GM23338 (cell line): ENCODE measurements around the gene HIGD2B. TPM values are rescaled to one million over a fixed set of nuclear protein-coding genes. Genes with fewer than 3 reads are reported as not detected.

Source experiments
- ATAC-seq: fragments of 200-7000 bp; cut with Tn5 transposase; 3 replicates; pipeline ENCODE4 v1.9.1; 2020
- DNase-seq: peaks from one replicate; pipeline ENCODE4 v3.0.0-alpha.2; 2015; ENCODE audit warnings: low spot score
- H2AFZ ChIP-seq: fragments of 200-600 bp; sonication (generic); 2 replicates; pipeline ENCODE4 v1.8.0; 2016; ENCODE audit warnings: antibody characterized with exemption, mild to moderate bottlenecking, moderate library complexity
- H3F3A ChIP-seq: fragments of 200-600 bp; sonication (generic); replicated peaks from 2 replicates; pipeline ENCODE4 v1.8.0; 2017; ENCODE audit warnings: antibody characterized with exemption, mixed run types, low read depth
- H3K27ac ChIP-seq: fragments of 200-600 bp; sonication (generic); 2 replicates; pipeline ENCODE4 v1.6.1; 2016; ENCODE audit warnings: low read depth
- H3K27me3 ChIP-seq: fragments of 200-600 bp; sonication (generic); 2 replicates; pipeline ENCODE4 v1.8.0; 2016; ENCODE audit warnings: mild to moderate bottlenecking, mixed run types, moderate library complexity; ENCODE audit not compliant: insufficient read depth
- H3K36me3 ChIP-seq: fragments of 200-600 bp; sonication (generic); 2 replicates; pipeline ENCODE4 v1.8.0; 2016; ENCODE audit warnings: mild to moderate bottlenecking; ENCODE audit not compliant: insufficient read depth
- H3K4me1 ChIP-seq: fragments of 200-600 bp; sonication (generic); 2 replicates; pipeline ENCODE4 v1.8.0; 2016; ENCODE audit warnings: mild to moderate bottlenecking, moderate library complexity; ENCODE audit not compliant: insufficient read depth
- H3K4me2 ChIP-seq: fragments of 200-600 bp; sonication (generic); 2 replicates; pipeline ENCODE4 v1.7.1; 2017; ENCODE audit warnings: mixed run types
- H3K4me3 ChIP-seq: fragments of 200-600 bp; sonication (generic); 2 replicates; pipeline ENCODE4 v1.6.1; 2016; ENCODE audit warnings: mixed run types
- H3K79me2 ChIP-seq: fragments of 200-600 bp; sonication (generic); replicated peaks from 2 replicates; pipeline ENCODE4 v1.8.0; 2017; ENCODE audit warnings: mild to moderate bottlenecking; ENCODE audit not compliant: insufficient read depth
- H3K9me2 ChIP-seq: fragments of 200-600 bp; sonication (generic); 2 replicates; pipeline ENCODE4 v1.8.0; 2017; ENCODE audit not compliant: insufficient read depth
- H4K20me1 ChIP-seq: fragments of 200-600 bp; sonication (generic); replicated peaks from 2 replicates; pipeline ENCODE4 v1.8.0; 2017; ENCODE audit warnings: mild to moderate bottlenecking; ENCODE audit not compliant: insufficient read depth
- H3K27ac Mint-ChIP-seq: 2 replicates; pipeline ENCODE4 v1.8.0; 2020; ENCODE audit warnings: inconsistent platforms, mild to moderate bottlenecking, moderate library complexity, mixed read lengths
- H3K27me3 Mint-ChIP-seq: 3 replicates; pipeline ENCODE4 v1.8.0; 2022; ENCODE audit warnings: low read depth, mild to moderate bottlenecking, moderate library complexity, mixed read lengths, inconsistent platforms; ENCODE audit not compliant: insufficient read depth, poor library complexity
- H3K36me3 Mint-ChIP-seq: 3 replicates; pipeline ENCODE4 v1.8.0; 2021; ENCODE audit warnings: low read depth, mild to moderate bottlenecking, inconsistent platforms, moderate library complexity, mixed read lengths
- H3K4me1 Mint-ChIP-seq: 3 replicates; pipeline ENCODE4 v1.8.0; 2020; ENCODE audit warnings: mild to moderate bottlenecking, inconsistent platforms, mixed read lengths
- H3K4me3 Mint-ChIP-seq: 3 replicates; pipeline ENCODE4 v1.8.0; 2021; ENCODE audit warnings: moderate library complexity, mild to moderate bottlenecking, inconsistent platforms, mixed read lengths
- H3K9me3 Mint-ChIP-seq: 3 replicates; pipeline ENCODE4 v1.8.0; 2020; ENCODE audit warnings: moderate library complexity, mild to moderate bottlenecking, inconsistent platforms, mixed read lengths
- CREB1 ChIP-seq: fragments of 250-450 bp; sonication (Bioruptor Pico); IDR thresholded peaks from 2 replicates; pipeline ENCODE4 v1.5.0; 2020; ENCODE audit warnings: low read depth, mild to moderate bottlenecking, moderate library complexity
- EZH2 ChIP-seq: fragments of 200-600 bp; sonication (generic); IDR thresholded peaks from one replicate; pipeline ENCODE4 v1.8.0; 2017; ENCODE audit warnings: antibody characterized with exemption, mild to moderate bottlenecking, low read depth; ENCODE audit not compliant: unreplicated experiment
- EZH2phosphoT487 ChIP-seq: fragments of 200-600 bp; sonication (generic); IDR thresholded peaks from one replicate; pipeline ENCODE4 v1.8.1; 2018; ENCODE audit warnings: antibody characterized with exemption; ENCODE audit not compliant: unreplicated experiment
- JUNB ChIP-seq: IDR thresholded peaks from one replicate; pipeline ENCODE4 v1.6.1; 2016; ENCODE audit warnings: antibody characterized with exemption; ENCODE audit not compliant: unreplicated experiment
- NANOG ChIP-seq: IDR thresholded peaks from 2 replicates; pipeline ENCODE4 v1.6.1; 2016; ENCODE audit warnings: antibody characterized with exemption, borderline replicate concordance
- POLR2AphosphoS5 ChIP-seq: IDR thresholded peaks from 2 replicates; pipeline ENCODE4 v1.6.1; 2016; ENCODE audit warnings: antibody characterized with exemption, low read depth
- STAT1 ChIP-seq: IDR thresholded peaks from one replicate; pipeline ENCODE4 v1.6.1; 2016; ENCODE audit warnings: antibody characterized with exemption; ENCODE audit not compliant: unreplicated experiment
- ZNF114 ChIP-seq: fragments of 250-450 bp; sonication (Bioruptor Pico); IDR thresholded peaks from 2 replicates; pipeline ENCODE4 v1.5.0; 2020; ENCODE audit warnings: mild to moderate bottlenecking, moderate library complexity
- ZNF331 ChIP-seq: fragments of 250-450 bp; sonication (Bioruptor Pico); IDR thresholded peaks from 2 replicates; pipeline ENCODE4 v1.5.0; 2020; ENCODE audit warnings: low read depth, mild to moderate bottlenecking, moderate library complexity
- polyA plus RNA-seq: library from polyadenylated mRNA; unstranded; fragments of >200 nt; fragmentation: Nextera tagmentation; extraction: Ambion mirVana; gene quantifications from 2 replicates; pipeline ENCODE4 v1.2.1, GENCODE V29; 2016
- total RNA-seq: library from RNA; depleted of rRNA; stranded (reverse); fragments of >200 nt; shearing (Covaris generic); gene quantifications from 2 replicates; pipeline ENCODE4 v1.2.3, GENCODE V29; 2014
- TF ChIP-seq, protein P1 (sequence below): fragments of 250-450 bp; sonication (Bioruptor Pico); IDR thresholded peaks from 2 replicates; pipeline ENCODE4 v1.5.0; 2020; ENCODE audit warnings: mild to moderate bottlenecking, moderate library complexity
- TF ChIP-seq, protein P2 (sequence below): IDR thresholded peaks from one replicate; pipeline ENCODE4 v1.6.1; 2018; ENCODE audit warnings: antibody characterized with exemption; ENCODE audit not compliant: unreplicated experiment
- TF ChIP-seq, protein P3 (sequence below), 2 experiments: fragments of 200-600 bp in 1 of 2; sonication (generic) in 1 of 2; conservative IDR thresholded peaks; 2 replicates each; pipeline versions ENCODE4 v1.5.1 to v1.6.1; 2016 to 2017; ENCODE audit warnings: antibody characterized with exemption in 2 of 2, low read depth in 2 of 2, mild to moderate bottlenecking in 2 of 2, moderate library complexity in 1 of 2
- TF ChIP-seq, protein P4 (sequence below): IDR thresholded peaks from 2 replicates; pipeline ENCODE4 v1.6.1; 2016; ENCODE audit warnings: antibody characterized with exemption

HIGD2B gene
- total and polyA plus RNA-seq, 2 experiments from 2014 or later: not detected

DNA sequence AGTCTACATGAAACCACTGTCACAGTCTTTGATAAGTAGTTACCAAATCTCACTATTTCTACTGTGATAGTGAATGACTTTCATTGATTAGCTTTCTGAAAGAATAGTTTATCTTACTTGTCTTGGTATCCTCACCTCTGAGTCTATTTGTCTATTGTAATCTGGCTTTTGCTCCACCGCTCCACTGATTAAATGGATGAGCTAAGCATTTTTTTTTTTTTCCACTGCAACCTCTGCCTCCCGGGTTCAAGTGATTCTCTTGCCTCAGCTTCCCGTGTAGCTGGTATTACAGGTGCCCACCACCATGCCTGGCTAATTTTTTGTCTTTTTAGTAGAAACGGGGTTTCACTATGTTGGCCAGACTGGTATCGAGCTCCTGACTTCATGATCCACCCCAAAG, 13.0 kb upstream of the HIGD2B start:
- no peaks in the 10 kb centered on the region for H3K36me3 ChIP-seq
- no peaks in the 10 kb centered on the region for H4K20me1 ChIP-seq
- H3K9me2 ChIP-seq: no peaks in the 10 kb centered on the region
- H3K27me3 Mint-ChIP-seq: peaks cover 3% of the 10 kb centered on the region
- no peaks in the 10 kb centered on the region for H3F3A ChIP-seq
- H3K4me2 ChIP-seq: no peak overlapping the region
- H3K4me1 Mint-ChIP-seq: no peaks in the 10 kb centered on the region
- no peak overlapping the region for H3K27ac Mint-ChIP-seq
- H3K4me1 ChIP-seq: no peaks in the 10 kb centered on the region
- no peak overlapping the region for H3K4me3 ChIP-seq
- DNase-seq (no peak), ATAC-seq (no peak)
- no peak overlapping the region for H3K4me3 Mint-ChIP-seq
- TF ChIP-seq, protein P1, sequence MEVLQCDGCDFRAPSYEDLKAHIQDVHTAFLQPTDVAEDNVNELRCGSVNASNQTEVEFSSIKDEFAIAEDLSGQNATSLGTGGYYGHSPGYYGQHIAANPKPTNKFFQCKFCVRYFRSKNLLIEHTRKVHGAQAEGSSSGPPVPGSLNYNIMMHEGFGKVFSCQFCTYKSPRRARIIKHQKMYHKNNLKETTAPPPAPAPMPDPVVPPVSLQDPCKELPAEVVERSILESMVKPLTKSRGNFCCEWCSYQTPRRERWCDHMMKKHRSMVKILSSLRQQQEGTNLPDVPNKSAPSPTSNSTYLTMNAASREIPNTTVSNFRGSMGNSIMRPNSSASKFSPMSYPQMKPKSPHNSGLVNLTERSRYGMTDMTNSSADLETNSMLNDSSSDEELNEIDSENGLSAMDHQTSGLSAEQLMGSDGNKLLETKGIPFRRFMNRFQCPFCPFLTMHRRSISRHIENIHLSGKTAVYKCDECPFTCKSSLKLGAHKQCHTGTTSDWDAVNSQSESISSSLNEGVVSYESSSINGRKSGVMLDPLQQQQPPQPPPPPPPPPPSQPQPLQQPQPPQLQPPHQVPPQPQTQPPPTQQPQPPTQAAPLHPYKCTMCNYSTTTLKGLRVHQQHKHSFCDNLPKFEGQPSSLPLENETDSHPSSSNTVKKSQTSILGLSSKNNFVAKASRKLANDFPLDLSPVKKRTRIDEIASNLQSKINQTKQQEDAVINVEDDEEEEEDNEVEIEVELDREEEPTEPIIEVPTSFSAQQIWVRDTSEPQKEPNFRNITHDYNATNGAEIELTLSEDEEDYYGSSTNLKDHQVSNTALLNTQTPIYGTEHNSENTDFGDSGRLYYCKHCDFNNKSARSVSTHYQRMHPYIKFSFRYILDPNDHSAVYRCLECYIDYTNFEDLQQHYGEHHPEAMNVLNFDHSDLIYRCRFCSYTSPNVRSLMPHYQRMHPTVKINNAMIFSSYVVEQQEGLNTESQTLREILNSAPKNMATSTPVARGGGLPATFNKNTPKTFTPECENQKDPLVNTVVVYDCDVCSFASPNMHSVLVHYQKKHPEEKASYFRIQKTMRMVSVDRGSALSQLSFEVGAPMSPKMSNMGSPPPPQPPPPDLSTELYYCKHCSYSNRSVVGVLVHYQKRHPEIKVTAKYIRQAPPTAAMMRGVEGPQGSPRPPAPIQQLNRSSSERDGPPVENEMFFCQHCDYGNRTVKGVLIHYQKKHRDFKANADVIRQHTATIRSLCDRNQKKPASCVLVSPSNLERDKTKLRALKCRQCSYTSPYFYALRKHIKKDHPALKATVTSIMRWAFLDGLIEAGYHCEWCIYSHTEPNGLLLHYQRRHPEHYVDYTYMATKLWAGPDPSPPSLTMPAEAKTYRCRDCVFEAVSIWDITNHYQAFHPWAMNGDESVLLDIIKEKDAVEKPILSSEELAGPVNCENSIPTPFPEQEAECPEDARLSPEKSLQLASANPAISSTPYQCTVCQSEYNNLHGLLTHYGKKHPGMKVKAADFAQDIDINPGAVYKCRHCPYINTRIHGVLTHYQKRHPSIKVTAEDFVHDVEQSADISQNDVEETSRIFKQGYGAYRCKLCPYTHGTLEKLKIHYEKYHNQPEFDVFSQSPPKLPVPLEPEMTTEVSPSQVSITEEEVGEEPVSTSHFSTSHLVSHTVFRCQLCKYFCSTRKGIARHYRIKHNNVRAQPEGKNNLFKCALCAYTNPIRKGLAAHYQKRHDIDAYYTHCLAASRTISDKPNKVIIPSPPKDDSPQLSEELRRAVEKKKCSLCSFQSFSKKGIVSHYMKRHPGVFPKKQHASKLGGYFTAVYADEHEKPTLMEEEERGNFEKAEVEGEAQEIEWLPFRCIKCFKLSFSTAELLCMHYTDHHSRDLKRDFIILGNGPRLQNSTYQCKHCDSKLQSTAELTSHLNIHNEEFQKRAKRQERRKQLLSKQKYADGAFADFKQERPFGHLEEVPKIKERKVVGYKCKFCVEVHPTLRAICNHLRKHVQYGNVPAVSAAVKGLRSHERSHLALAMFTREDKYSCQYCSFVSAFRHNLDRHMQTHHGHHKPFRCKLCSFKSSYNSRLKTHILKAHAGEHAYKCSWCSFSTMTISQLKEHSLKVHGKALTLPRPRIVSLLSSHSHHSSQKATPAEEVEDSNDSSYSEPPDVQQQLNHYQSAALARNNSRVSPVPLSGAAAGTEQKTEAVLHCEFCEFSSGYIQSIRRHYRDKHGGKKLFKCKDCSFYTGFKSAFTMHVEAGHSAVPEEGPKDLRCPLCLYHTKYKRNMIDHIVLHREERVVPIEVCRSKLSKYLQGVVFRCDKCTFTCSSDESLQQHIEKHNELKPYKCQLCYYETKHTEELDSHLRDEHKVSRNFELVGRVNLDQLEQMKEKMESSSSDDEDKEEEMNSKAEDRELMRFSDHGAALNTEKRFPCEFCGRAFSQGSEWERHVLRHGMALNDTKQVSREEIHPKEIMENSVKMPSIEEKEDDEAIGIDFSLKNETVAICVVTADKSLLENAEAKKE (CRISPR knock-in tag): no peak
- no peak for TF ChIP-seq STAT1
- TF ChIP-seq, protein P2, sequence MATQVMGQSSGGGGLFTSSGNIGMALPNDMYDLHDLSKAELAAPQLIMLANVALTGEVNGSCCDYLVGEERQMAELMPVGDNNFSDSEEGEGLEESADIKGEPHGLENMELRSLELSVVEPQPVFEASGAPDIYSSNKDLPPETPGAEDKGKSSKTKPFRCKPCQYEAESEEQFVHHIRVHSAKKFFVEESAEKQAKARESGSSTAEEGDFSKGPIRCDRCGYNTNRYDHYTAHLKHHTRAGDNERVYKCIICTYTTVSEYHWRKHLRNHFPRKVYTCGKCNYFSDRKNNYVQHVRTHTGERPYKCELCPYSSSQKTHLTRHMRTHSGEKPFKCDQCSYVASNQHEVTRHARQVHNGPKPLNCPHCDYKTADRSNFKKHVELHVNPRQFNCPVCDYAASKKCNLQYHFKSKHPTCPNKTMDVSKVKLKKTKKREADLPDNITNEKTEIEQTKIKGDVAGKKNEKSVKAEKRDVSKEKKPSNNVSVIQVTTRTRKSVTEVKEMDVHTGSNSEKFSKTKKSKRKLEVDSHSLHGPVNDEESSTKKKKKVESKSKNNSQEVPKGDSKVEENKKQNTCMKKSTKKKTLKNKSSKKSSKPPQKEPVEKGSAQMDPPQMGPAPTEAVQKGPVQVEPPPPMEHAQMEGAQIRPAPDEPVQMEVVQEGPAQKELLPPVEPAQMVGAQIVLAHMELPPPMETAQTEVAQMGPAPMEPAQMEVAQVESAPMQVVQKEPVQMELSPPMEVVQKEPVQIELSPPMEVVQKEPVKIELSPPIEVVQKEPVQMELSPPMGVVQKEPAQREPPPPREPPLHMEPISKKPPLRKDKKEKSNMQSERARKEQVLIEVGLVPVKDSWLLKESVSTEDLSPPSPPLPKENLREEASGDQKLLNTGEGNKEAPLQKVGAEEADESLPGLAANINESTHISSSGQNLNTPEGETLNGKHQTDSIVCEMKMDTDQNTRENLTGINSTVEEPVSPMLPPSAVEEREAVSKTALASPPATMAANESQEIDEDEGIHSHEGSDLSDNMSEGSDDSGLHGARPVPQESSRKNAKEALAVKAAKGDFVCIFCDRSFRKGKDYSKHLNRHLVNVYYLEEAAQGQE: no peak
- TF ChIP-seq, protein P3, sequence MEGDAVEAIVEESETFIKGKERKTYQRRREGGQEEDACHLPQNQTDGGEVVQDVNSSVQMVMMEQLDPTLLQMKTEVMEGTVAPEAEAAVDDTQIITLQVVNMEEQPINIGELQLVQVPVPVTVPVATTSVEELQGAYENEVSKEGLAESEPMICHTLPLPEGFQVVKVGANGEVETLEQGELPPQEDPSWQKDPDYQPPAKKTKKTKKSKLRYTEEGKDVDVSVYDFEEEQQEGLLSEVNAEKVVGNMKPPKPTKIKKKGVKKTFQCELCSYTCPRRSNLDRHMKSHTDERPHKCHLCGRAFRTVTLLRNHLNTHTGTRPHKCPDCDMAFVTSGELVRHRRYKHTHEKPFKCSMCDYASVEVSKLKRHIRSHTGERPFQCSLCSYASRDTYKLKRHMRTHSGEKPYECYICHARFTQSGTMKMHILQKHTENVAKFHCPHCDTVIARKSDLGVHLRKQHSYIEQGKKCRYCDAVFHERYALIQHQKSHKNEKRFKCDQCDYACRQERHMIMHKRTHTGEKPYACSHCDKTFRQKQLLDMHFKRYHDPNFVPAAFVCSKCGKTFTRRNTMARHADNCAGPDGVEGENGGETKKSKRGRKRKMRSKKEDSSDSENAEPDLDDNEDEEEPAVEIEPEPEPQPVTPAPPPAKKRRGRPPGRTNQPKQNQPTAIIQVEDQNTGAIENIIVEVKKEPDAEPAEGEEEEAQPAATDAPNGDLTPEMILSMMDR (conservative IDR thresholded peaks at IDR 0.05; ENCODE audit: low read depth in 2 of 2): no peak
- TF ChIP-seq, protein P4, sequence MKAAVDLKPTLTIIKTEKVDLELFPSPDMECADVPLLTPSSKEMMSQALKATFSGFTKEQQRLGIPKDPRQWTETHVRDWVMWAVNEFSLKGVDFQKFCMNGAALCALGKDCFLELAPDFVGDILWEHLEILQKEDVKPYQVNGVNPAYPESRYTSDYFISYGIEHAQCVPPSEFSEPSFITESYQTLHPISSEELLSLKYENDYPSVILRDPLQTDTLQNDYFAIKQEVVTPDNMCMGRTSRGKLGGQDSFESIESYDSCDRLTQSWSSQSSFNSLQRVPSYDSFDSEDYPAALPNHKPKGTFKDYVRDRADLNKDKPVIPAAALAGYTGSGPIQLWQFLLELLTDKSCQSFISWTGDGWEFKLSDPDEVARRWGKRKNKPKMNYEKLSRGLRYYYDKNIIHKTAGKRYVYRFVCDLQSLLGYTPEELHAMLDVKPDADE: no peak
- no peak for TF ChIP-seq POLR2AphosphoS5
- no peak for TF ChIP-seq EZH2
- no peak for TF ChIP-seq CREB1
- TF ChIP-seq ZNF114 (CRISPR knock-in tag): no peak
- no peak for TF ChIP-seq EZH2phosphoT487
- TF ChIP-seq JUNB: no peak
- no peak for TF ChIP-seq NANOG
- no peak for TF ChIP-seq ZNF331
- no peak overlapping the region for H2AFZ ChIP-seq
- H3K79me2 ChIP-seq: peaks cover 36% of the 10 kb centered on the region
- H3K9me3 Mint-ChIP-seq: no peaks in the 10 kb centered on the region
- H3K27ac ChIP-seq: no peak overlapping the region
- H3K27me3 ChIP-seq: no peaks in the 10 kb centered on the region
- H3K36me3 Mint-ChIP-seq: no peaks in the 10 kb centered on the region
